Measurements from ENCODE around the gene PDE6B.
"Not testable (repeated sequence)": the region's sequence is repeated elsewhere in the genome, so short reads cannot be mapped to it uniquely, and the experiment has no call there.

PDE6B gene

GRCh38 chr4:687048-687970 is 61.9 kb downstream of the PDE6B start:
- no peak for DNase-seq

- DNase-seq, result no peak
Observed at GRCh38 chr4:687971-688853, 62.8 kb downstream of the PDE6B start.

DNA sequence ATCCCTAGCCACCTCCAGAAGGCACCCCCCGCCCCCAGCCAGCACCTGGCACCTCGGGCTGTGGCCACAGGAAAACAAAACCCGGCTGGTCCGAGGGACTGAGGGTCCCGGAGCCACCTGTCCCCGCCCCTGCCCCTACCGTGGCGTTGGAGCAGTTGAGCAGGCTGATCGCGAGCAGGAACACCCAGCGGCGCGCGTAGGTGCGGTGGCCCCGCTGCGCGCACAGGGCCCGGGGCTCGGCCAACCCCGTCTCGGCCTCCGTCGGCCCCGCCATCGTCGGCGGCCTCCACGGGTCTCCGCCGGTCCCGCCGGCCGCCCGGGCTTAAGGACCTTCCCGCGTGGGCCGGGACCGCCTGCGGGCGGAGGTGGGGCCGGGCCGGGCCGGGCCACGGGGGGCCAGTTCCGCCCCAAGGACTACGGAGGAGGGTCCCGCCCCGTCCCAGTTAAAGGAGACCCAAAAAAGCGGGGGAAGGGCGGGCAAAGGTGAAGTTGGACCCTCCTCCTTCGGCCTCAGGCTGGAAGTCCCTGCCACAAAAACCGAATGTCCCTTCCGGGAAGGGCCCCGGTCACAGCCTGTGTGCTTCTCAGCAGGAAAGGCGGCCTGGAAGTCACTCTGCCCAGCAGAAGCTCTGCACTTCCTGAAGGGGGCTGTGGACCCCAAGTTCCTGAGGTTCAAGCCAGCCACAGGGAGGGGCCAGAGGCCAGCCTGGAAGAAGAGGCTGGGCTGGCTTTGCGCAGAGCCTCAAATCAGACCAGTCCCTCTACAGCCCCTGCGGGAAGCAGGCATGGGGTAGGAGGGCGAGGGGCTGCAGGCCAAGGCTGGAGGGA is 63.7 kb downstream of the PDE6B start, which contains the start of gene SLC49A3:
Gene SLC49A3, minus strand, starts transcription at position 298 of the 828 bp plus-strand sequence. Its CDS starts 24 bp downstream, at position 274.
- no peak for DNase-seq

DNA sequence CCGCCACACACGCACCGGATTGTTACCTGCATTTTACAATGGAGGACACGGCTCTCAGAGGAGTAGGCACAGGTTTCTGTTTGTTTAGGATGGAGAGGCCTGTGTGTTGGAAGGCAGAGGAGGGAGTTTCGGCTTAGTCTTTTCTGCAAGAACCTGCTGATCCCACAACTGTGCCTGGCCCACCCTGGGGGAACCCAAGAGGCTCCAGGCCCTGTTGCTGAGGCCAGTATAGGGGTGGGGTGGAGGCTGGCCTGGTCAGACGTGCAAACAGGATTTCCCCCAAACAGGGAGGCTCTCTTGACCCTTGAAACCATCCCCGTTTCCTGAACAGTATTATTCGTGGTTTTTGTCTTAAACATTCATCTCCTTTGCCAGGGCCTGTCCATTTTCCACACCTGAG is 64.3 kb downstream of the PDE6B start:
- no peak for DNase-seq

GRCh38 chr4:692771-693554 is 67.6 kb downstream of the PDE6B start:
- no peak for DNase-seq

- DNase-seq, result not testable (repeated sequence)
Observed at GRCh38 chr4:694341-694940, 69.1 kb downstream of the PDE6B start.

GRCh38 chr4:699816-700580 is 74.6 kb downstream of the PDE6B start:
- no peak for DNase-seq

DNA sequence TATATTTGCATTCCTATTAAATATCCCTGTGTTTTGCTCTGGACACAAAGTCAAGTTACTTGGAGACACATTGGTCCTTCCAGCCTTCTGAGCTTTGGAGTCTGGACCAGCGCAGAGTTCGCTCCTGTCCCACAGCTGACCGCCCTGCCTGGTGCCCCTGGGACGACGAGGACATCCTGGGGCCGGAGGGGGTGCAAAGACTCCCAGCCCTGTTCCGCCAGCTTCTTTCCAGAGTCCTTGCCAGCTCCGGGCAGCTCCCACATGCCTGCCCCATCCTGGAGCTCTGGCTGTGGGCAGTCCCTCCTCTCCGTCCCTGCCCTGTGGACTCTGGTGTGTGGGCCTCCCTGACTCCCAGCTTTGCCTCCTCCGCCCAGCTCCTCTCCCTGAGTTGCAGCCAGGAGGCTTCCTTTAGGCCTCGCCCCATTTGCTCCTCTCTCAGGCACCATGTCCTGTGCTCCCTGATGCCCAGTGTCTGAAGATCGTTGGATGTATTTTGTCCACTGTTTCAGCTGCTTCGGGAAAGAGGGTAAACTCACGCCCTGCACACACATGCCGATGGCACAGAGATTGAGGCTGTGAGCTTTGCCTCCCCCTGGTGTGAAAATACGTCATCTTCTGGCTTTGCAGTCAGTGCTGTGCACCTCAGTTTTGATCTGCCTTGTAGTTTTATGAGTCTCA is 75.4 kb downstream of the PDE6B start:
- no peak for DNase-seq

- no peak for DNase-seq
Observed at GRCh38 chr4:702618-703048, 77.3 kb downstream of the PDE6B start.

- DNase-seq, result no peak
Observed at GRCh38 chr4:703336-704197, 78.2 kb downstream of the PDE6B start.

DNA sequence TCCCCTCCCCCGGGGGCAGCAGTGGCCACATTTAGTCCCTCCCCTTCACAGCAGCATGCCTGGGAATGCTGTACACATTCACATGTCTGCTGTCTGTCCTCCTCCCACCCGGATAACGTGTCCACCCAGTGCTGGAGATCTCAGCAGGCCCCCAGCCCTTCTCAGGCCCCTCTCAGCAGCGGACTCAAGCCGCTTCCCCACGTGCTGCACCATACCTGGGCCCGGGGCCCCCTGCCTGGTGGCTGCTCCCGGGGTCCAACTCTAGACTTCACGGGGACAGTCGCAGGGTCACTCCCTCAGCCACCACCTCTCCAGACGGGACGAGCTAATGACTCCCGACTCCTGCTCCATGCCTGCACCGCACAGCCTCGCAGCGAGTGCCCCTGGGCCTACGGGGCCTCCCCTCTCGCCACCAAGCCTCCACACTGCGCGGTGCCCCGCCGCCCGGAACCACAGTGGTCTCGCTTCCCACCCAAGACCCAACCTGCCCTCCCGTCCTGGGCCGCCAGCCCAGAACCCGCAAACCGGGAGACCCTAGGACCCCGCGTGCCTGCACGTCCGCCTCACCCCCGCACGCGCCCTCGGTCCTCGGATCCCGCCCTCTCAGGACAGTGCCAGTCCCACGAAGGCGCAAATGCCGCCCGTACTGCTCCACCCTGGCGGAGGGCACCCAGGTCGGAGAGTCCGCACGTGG is 79.0 kb downstream of the PDE6B start:
- DNase-seq, result no peak

GRCh38 chr4:704971-705277 is 79.6 kb downstream of the PDE6B start:
- no peak for DNase-seq

- DNase-seq, result peak; percentile 96
Observed at GRCh38 chr4:705278-706082, 80.1 kb downstream of the PDE6B start, which contains the start of gene PCGF3. Gene PCGF3, plus strand, starts transcription at chr4:705832. Its CDS starts 27,849 bp downstream, at chr4:733681.

DNA sequence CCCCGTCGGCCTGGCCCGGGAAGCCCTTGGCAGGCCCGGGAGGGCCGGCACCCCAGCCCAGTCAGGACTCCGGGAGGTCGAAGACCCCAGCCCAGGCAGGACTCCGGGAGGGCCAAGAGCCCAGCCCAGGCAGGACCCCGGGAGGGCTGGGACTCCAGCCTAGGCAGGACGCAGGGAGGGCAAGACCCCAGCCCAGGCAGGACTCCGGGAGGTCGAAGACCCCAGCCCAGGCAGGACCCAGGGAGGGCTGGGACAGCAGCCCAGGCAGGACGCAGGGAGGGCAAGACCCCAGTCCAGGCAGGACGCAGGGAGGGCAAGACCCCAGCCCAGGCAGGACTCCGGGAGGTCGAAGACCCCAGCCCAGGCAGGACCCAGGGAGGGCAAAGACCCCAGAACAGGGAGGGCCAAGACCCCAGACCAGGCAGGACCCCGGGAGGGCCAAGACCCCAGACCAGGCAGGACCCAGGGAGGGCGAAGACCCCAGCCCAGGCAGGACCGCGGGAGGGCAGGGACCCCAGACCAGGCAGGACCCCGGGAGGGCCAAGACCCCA is 80.8 kb downstream of the PDE6B start:
- DNase-seq, result not testable (repeated sequence)

- DNase-seq, result no peak
Observed at GRCh38 chr4:706834-707598, 81.6 kb downstream of the PDE6B start.

DNA sequence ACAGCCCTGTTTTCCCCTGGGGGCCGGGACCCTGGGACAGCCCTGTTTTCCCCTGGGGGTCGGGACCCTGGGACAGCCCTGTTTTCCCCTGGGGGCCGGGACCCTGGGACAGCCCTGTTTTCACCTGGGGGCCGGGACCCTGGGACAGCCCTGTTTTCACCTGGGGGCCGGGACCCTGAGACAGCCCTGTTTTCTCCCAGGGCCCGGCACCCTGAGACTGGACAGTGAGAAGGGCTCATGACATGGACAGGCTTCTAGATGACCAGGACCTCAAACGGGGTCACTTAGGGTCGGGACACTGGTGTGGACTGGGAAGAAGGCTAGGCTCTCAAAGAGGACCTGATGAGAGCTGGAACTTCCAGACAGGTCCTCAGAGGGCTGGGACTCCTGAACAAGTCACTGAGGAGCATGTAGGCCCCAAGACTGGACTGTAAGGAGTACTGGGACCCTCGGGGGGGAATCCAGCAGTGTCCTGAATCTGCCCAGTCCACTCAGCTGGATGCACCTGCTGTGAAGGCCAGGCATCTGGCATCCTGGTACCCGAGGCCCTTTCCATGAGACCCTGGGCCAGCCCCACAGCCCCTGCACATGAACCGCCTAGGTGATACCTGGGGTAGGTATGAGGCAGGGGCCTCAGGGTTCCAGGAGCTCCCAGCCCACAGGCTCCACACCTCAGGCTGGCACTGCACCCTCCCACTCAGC is 82.7 kb downstream of the PDE6B start:
- DNase-seq, result no peak
